WI38 (cell line): ENCODE results near the gene FNDC3B.

Experiments
- H3K4me3 ChIP-seq: 2 replicates; pipeline ENCODE4 v1.5.1; 2011; ENCODE audit warnings: low read depth, mild to moderate bottlenecking, control low read depth, low read length
- TF ChIP-seq, protein P1 (sequence below): IDR thresholded peaks from 2 replicates; pipeline ENCODE4 v1.5.1; 2012; ENCODE audit warnings: low read depth, mild to moderate bottlenecking, control low read depth, low read length

FNDC3B gene

DNA sequence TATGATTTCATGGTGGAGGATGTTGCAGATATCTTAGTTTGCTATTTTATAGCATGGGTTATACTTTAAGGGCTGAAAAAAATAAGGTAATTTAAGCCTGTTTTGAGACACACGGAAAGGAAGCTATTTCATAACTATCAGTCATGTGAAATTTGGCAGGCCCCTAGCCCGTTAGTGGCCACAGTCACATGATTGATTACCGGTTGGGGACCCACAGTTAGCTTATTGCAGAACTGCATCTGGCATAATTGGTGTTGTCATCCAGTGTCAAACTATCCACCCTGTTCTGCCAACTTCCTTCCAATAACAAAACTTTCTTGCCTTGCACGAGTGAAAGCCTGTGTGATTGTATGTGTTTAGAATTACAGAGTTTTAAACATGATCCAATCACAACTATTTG is 35.2 kb downstream of the FNDC3B start:
- no peak overlapping the region for H3K4me3 ChIP-seq
- TF ChIP-seq, protein P1, sequence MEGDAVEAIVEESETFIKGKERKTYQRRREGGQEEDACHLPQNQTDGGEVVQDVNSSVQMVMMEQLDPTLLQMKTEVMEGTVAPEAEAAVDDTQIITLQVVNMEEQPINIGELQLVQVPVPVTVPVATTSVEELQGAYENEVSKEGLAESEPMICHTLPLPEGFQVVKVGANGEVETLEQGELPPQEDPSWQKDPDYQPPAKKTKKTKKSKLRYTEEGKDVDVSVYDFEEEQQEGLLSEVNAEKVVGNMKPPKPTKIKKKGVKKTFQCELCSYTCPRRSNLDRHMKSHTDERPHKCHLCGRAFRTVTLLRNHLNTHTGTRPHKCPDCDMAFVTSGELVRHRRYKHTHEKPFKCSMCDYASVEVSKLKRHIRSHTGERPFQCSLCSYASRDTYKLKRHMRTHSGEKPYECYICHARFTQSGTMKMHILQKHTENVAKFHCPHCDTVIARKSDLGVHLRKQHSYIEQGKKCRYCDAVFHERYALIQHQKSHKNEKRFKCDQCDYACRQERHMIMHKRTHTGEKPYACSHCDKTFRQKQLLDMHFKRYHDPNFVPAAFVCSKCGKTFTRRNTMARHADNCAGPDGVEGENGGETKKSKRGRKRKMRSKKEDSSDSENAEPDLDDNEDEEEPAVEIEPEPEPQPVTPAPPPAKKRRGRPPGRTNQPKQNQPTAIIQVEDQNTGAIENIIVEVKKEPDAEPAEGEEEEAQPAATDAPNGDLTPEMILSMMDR = no peak

DNA sequence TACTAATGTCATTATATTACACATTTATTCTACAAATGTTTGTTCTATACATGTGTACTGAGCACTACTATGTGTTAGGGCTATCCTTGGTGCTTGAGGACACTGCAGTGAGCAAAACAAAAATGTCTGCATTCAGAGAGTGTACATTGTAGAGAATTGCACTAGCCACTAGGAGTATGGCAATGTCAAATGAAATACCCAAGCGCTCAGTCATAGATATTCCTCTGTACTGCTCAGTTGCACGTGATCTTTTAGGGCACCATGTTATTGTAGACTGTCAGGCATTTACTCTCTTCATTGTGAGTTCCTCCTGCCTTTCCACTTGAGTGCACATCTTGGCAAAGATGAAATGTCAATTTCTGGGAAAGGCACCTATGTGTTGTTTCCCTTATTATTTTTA is 36.8 kb downstream of the FNDC3B start:
- TF ChIP-seq, protein P1 = no peak
- no peak overlapping the region for H3K4me3 ChIP-seq

DNA sequence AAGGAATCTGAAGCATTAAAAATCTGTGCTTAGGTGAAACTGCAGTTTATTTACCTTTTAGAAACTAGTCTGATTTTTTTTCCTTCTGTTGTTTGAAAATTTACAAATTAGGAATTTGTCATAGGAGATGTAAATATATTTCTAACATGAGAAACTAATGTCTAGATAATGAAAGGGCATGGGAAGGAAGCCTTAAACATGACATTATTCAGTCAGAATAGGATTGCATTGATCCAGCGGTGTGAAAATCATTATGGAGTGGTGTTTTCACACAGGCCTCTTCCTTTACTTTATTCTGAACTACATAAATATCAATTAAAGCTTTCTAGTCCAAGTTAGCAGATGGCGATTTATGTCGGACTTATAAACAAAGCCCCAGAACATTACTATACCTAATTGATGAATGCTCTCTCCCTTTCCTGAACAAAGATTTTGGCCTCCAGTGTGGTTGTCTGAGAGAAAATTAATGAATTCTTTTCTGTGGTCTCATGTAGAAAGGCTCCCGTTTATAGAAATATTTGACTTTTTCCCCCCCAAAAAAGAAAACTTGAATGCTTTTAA is 37.9 kb downstream of the FNDC3B start:
- no peak overlapping the region for H3K4me3 ChIP-seq
- TF ChIP-seq, protein P1 = no peak

DNA sequence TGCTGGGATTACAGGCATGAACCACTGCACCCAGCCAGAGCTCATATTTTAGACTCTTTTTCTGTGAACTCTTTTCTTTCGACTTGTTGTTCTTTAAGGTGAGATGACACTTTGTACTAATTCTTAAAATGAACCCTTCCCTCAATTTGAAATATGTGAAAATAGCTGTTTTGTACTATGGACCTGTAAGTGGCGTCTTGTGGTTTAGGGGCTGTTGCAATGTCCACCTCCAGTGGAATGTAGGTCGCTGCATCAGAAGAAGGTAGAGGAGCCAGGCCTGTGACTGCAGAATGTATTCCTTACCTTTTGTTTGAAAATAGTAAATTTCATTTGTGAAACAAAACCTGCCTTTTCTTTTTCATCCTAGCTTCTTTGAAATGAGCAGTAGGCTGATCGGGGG is 38.9 kb downstream of the FNDC3B start:
- TF ChIP-seq, protein P1 = no peak
- H3K4me3 ChIP-seq = no peak overlapping the region

DNA sequence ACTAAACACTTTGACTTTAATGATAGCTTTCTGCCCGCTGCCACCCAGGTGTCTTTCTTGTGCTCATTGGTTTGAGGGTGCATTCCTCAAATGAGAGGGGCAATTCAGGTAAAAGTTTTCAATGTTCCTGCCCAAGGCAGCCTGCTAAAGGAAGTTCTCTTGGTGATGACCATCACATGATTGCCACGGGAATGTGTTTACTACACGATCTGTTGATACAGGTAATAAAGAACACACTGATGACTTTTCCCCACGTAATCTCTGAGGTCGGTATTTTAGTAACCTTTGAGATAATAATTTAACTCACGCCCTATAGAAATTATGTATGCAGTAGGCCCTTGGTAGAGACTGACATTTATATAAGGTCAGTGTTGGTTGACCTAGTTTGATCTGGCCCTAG is 39.3 kb downstream of the FNDC3B start:
- no peak overlapping the region for H3K4me3 ChIP-seq
- TF ChIP-seq, protein P1 = no peak

DNA sequence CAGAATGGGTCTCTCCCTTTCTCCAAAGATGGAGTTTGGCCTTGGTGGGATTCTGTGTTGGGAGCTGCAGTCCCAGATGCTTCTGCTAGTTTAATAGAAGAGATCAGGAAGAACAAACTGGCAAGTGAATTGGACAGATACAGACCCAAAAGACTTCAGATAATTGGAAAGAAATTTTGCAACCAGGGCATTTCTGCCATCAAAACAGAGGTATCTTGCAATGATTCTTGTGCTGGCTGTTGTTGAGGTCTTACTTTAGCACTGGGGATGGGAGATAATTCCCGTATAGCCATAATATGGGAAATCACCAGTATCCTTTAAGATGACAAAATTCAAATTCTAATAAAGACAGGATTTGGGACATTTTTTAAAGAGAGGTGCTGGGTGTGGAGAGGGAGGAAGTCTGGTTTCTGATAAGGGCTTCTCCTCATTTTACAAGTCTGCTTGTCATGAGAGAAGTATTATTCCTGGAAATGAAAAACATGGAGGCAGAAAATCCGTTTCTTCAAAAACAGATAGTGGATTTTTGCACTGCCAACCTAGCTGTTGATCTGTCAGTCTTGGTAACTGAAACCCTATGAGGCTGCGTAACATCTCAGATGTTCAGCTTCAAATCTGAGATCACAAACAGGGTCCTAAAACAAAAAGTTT is 40.1 kb downstream of the FNDC3B start:
- H3K4me3 ChIP-seq = no peak overlapping the region
- TF ChIP-seq, protein P1 = no peak

DNA sequence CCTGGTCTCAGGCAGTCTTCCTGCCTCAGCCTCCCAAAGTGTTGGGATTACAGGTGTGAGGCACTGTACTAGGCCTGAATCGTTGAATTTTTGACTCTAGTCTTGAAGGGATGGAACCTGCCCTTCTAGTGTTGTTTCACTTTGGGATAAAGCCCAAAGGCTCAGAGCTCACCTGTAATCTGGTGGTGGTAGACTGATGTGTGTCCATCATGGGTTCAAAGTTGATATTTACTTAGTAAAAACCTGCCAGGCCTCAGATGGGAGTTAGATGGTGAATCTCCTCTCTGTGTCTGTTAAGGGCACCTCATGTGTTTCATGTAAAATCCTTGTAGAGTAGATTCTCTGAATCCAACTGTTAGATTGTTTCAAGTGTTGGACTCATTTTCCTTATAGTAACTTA is 41.1 kb downstream of the FNDC3B start:
- H3K4me3 ChIP-seq = no peak overlapping the region
- TF ChIP-seq, protein P1 = no peak
